K562 (cell line): Measurements from ENCODE around the gene SLC35G2. TPM values are rescaled to one million over a fixed set of nuclear protein-coding genes. Genes with fewer than 3 reads are reported as not detected.

Experiments
- DPF2 ChIP-seq: fragments of 450-650 bp; IDR thresholded peaks from 2 replicates; pipeline ENCODE4 v1.6.1; 2016
- GATA2 ChIP-seq: sonication (generic); formaldehyde crosslinking; IDR thresholded peaks from 2 replicates; pipeline ENCODE4 v1.4.0; 2020; ENCODE audit warnings: mild to moderate bottlenecking, missing genetic modification reagents
- SMARCE1 ChIP-seq: fragments of 450-650 bp; IDR thresholded peaks from 2 replicates; pipeline ENCODE4 v1.7.1; 2016; ENCODE audit warnings: mild to moderate bottlenecking
- ZBTB40 ChIP-seq, 2 experiments: fragments of 450-650 bp in 1 of 2; sonication (generic) in 1 of 2; formaldehyde crosslinking in 1 of 2; IDR thresholded peaks; 2 replicates each; pipeline versions ENCODE4 v1.7.1 to v1.9.0; 2016 to 2022; ENCODE audit warnings: inconsistent platforms in 1 of 2, mild to moderate bottlenecking in 1 of 2, missing genetic modification reagents in 1 of 2
- ZNF609 ChIP-seq: sonication (generic); formaldehyde crosslinking; IDR thresholded peaks from 2 replicates; pipeline ENCODE4 v1.8.1; 2023; ENCODE audit warnings: missing genetic modification reagents, mild to moderate bottlenecking, borderline replicate concordance
- polyA plus RNA-seq, 8 experiments: library from polyadenylated mRNA; depleted of rRNA in 4 of 8; stranded (reverse) in 5 of 8; unstranded in 3 of 8; fragments of >200 nt; fragmentation: Nextera tagmentation in 2 of 8; fragmentation: Illumina TruSeq in 1 of 8; extraction: Ambion mirVana in 2 of 8; extraction: Trizol in 1 of 8; gene quantifications; 2 replicates each; pipeline versions ENCODE4 v1.2.1 to v1.2.3, GENCODE V29; 2011 to 2014; ENCODE audit warnings: inconsistent platforms in 1 of 8, missing spikeins in 1 of 8
- total RNA-seq, 7 experiments: library from RNA; depleted of rRNA in 6 of 7; stranded (reverse); fragments of >200 nt in 6 of 7; fragmentation: Illumina TruSeq in 2 of 7; extraction: Trizol in 2 of 7; gene quantifications; 2 replicates each; pipeline versions ENCODE4 v1.2.1 to v1.2.3, GENCODE V29; 2011 to 2021; ENCODE audit warnings: low replicate concordance in 1 of 7

The SLC35G2 gene
- total and polyA plus RNA-seq, 9 of the 15 experiments (the other 6 are each of a cell fraction or from before 2014, with no cell fraction given), result 2.6 to 5.9 (median 3.2) TPM

- TF ChIP-seq ZBTB40 (IDR thresholded peaks at IDR 0.05) (no peak), ZBTB40 (CRISPR knock-in tag; IDR thresholded peaks at IDR 0.05) (no peak), SMARCE1 (peak; percentile 69; the same call in 1 of the 2 replicates), DPF2 (peak; percentile 34; the same call in 1 of the 2 replicates), GATA2 (CRISPR knock-in tag) (no peak), ZNF609 (CRISPR knock-in tag) (no peak)
Observed at GRCh38 chr3:136835089-136835812, 16.3 kb downstream of the SLC35G2 start (continued).
